Panc1 (cell line): ENCODE results near the gene SLC40A1. TPM values are rescaled to one million over a fixed set of nuclear protein-coding genes. Genes with fewer than 3 reads are reported as not detected.

Source experiments
- ATAC-seq: fragments of 200-7000 bp; cut with Tn5 transposase; 2 replicates; pipeline ENCODE4 v1.9.1; 2020; ENCODE audit warnings: mild to moderate bottlenecking, moderate library complexity
- BruUV-seq: library from RNA; stranded (reverse); fragments of 400-500 nt; replicated peaks from 2 replicates; lab custom pipeline; 2021; lab: Mats Ljungman, UMichigan
- CTCF ChIA-PET: fragments of 300-600 bp; sonication (Branson Sonifier 250); formaldehyde crosslinking; loops from one replicate; lab custom pipeline; 2022; ENCODE audit warnings: antibody characterized with exemption; lab: Charles Lee
- POLR2A ChIA-PET: fragments of 300-600 bp; sonication (Branson Sonifier 250); formaldehyde crosslinking; loops from one replicate; lab custom pipeline; 2022; ENCODE audit warnings: antibody characterized with exemption; lab: Charles Lee
- DNase-seq: peaks from one replicate; pipeline ENCODE4 v3.0.0-alpha.2; 2010; ENCODE audit warnings: low read depth, low spot score
- H3K27ac ChIP-seq: 2 replicates; pipeline ENCODE4 v1.5.1; 2011; ENCODE audit warnings: mild to moderate bottlenecking, low read length, inconsistent platforms
- H3K27me3 ChIP-seq: fragments of 200-500 bp; sonication (Bioruptor generic); 2 replicates; pipeline ENCODE4 v1.6.0; 2014; ENCODE audit warnings: low read length, inconsistent platforms; ENCODE audit not compliant: control insufficient read depth, insufficient read depth
- H3K36me3 ChIP-seq: fragments of 200-500 bp; sonication (Bioruptor generic); 2 replicates; pipeline ENCODE4 v1.5.1; 2014; ENCODE audit warnings: inconsistent platforms, mild to moderate bottlenecking, low read length, moderate library complexity; ENCODE audit not compliant: control insufficient read depth, insufficient read depth
- H3K4me1 ChIP-seq: 2 replicates; pipeline ENCODE4 v1.5.1; 2011; ENCODE audit warnings: inconsistent platforms, mild to moderate bottlenecking, low read length, moderate library complexity; ENCODE audit not compliant: control insufficient read depth, insufficient read depth
- H3K4me3 ChIP-seq, 2 experiments: 2 replicates each; pipeline ENCODE4 v1.5.1; 2011 to 2012; ENCODE audit warnings: low read depth in 2 of 2, low read length in 2 of 2, mild to moderate bottlenecking in 2 of 2, inconsistent platforms in 1 of 2, moderate library complexity in 1 of 2
- H3K9me3 ChIP-seq: fragments of 200-500 bp; sonication (Bioruptor generic); 2 replicates; pipeline ENCODE4 v1.5.1; 2014; ENCODE audit warnings: low read depth, mild to moderate bottlenecking, inconsistent platforms, low read length, moderate library complexity; ENCODE audit not compliant: control insufficient read depth, insufficient read depth
- POLR2AphosphoS5 ChIP-seq: IDR thresholded peaks from 2 replicates; pipeline ENCODE4 v1.6.1; 2012; ENCODE audit warnings: mild to moderate bottlenecking, low read depth, low read length, moderate library complexity
- SIN3A ChIP-seq: IDR thresholded peaks from 2 replicates; pipeline ENCODE4 v1.6.1; 2012; ENCODE audit warnings: low read depth, mild to moderate bottlenecking, low read length, moderate library complexity, borderline replicate concordance; ENCODE audit not compliant: insufficient read depth
- TCF7L2 ChIP-seq: IDR thresholded peaks from 2 replicates; pipeline ENCODE4 v1.6.1; 2011; ENCODE audit warnings: mild to moderate bottlenecking, low read depth, low read length, inconsistent platforms
- in situ Hi-C: cut with HindIII; loops from 2 replicates; pipeline ENCODE4 v1.10.0; 2016; ENCODE audit warnings: low sequenced_read_pairs, low pct_unique_long_range_greater_than_20kb
- intact Hi-C: fragments of 100-400 bp; cut with micrococcal nuclease; formaldehyde crosslinking; loops from one replicate; pipeline ENCODE4 v1.10.0; 2022; ENCODE audit not compliant: unreplicated experiment
- total RNA-seq: library from RNA; stranded (reverse); gene quantifications from one replicate; pipeline ENCODE4 v1.2.1, GENCODE V29; 2021; ENCODE audit not compliant: unreplicated experiment
- TF ChIP-seq, protein P1 (sequence below): fragments of 450-650 bp; IDR thresholded peaks from 2 replicates; pipeline ENCODE4 v1.5.1; 2017; ENCODE audit warnings: mild to moderate bottlenecking
- TF ChIP-seq, protein P2 (sequence below), 2 experiments: IDR thresholded peaks; 2 replicates each; pipeline ENCODE4 v1.6.1; 2011 to 2012; ENCODE audit warnings: low read depth in 2 of 2, control low read depth in 1 of 2, low read length in 1 of 2, mild to moderate bottlenecking in 1 of 2, moderate library complexity in 1 of 2; ENCODE audit not compliant: insufficient read depth in 1 of 2

SLC40A1 gene
- total RNA-seq, 1 experiment from 2014 or later: 0.74 TPM

DNA sequence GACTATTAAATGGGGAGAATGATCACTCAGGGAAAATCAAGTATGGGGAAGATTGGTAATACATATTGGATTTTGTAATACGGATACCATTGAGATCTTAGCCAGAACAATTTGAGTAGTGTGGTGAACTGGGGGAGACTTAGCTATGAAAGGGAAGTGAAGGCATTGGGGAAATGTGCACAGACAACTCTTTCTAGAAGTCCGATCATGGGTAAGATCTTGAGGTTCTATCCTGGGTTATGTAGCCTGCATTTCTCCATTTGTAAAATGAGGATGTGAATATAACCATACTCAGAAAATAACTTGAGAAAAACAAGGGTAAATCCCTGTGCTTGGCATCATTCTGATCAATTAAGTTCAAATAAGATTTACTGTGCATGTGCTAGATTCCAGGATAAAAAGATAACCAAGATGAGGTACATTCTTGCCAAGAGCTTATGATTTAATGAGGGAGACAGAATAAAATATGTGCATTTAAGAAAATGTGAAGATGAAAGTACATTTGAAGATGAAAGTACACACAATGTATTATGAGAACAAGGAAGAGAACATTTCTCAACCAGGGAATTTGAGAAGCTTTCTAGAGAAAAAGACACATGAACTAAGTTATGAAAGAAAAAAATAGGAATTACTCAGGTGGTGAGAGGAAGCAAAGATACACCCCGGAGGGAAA lies 49.5 kb downstream of the SLC40A1 start:
- ChIA-PET CTCF (no interaction called here), POLR2A (no interaction called here)
- ATAC-seq: no peak
- H3K9me3 ChIP-seq: no peaks in the 10 kb centered on the region
- no peaks in the 10 kb centered on the region for H3K27me3 ChIP-seq
- H3K4me3 ChIP-seq: no peak overlapping the region
- no peaks in the 10 kb centered on the region for H3K36me3 ChIP-seq
- no peak overlapping the region for H3K27ac ChIP-seq
- no peaks in the 10 kb centered on the region for H3K4me1 ChIP-seq
- no peak for TF ChIP-seq TCF7L2
- TF ChIP-seq, protein P1, sequence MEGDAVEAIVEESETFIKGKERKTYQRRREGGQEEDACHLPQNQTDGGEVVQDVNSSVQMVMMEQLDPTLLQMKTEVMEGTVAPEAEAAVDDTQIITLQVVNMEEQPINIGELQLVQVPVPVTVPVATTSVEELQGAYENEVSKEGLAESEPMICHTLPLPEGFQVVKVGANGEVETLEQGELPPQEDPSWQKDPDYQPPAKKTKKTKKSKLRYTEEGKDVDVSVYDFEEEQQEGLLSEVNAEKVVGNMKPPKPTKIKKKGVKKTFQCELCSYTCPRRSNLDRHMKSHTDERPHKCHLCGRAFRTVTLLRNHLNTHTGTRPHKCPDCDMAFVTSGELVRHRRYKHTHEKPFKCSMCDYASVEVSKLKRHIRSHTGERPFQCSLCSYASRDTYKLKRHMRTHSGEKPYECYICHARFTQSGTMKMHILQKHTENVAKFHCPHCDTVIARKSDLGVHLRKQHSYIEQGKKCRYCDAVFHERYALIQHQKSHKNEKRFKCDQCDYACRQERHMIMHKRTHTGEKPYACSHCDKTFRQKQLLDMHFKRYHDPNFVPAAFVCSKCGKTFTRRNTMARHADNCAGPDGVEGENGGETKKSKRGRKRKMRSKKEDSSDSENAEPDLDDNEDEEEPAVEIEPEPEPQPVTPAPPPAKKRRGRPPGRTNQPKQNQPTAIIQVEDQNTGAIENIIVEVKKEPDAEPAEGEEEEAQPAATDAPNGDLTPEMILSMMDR: no peak
- TF ChIP-seq POLR2AphosphoS5: no peak
- TF ChIP-seq SIN3A: no peak
- TF ChIP-seq, protein P2, sequence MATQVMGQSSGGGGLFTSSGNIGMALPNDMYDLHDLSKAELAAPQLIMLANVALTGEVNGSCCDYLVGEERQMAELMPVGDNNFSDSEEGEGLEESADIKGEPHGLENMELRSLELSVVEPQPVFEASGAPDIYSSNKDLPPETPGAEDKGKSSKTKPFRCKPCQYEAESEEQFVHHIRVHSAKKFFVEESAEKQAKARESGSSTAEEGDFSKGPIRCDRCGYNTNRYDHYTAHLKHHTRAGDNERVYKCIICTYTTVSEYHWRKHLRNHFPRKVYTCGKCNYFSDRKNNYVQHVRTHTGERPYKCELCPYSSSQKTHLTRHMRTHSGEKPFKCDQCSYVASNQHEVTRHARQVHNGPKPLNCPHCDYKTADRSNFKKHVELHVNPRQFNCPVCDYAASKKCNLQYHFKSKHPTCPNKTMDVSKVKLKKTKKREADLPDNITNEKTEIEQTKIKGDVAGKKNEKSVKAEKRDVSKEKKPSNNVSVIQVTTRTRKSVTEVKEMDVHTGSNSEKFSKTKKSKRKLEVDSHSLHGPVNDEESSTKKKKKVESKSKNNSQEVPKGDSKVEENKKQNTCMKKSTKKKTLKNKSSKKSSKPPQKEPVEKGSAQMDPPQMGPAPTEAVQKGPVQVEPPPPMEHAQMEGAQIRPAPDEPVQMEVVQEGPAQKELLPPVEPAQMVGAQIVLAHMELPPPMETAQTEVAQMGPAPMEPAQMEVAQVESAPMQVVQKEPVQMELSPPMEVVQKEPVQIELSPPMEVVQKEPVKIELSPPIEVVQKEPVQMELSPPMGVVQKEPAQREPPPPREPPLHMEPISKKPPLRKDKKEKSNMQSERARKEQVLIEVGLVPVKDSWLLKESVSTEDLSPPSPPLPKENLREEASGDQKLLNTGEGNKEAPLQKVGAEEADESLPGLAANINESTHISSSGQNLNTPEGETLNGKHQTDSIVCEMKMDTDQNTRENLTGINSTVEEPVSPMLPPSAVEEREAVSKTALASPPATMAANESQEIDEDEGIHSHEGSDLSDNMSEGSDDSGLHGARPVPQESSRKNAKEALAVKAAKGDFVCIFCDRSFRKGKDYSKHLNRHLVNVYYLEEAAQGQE (IDR thresholded peaks at IDR 0.05; ENCODE audit: insufficient read depth in 1 of 2, low read depth in 2 of 2, low read length in 1 of 2): no peak
- in situ Hi-C loops: no loop called here
- no TSS peak for BruUV-seq
- DNase-seq: no peak
- intact Hi-C loops: no loop called here

GRCh38 chr2:189528617-189529016 lies 52.0 kb downstream of the SLC40A1 start:
- Histone ChIP-seq H3K4me3 (no peak overlapping the region), H3K27ac (no peak overlapping the region), H3K9me3 (no peaks in the 10 kb centered on the region), H3K27me3 (no peaks in the 10 kb centered on the region), H3K36me3 (no peaks in the 10 kb centered on the region), H3K4me1 (no peaks in the 10 kb centered on the region)
- POLR2A ChIA-PET: no interaction called here
- DNase-seq (no peak), ATAC-seq (no peak)
- TF ChIP-seq TCF7L2 (no peak), SIN3A (no peak), POLR2AphosphoS5 (no peak)
- TF ChIP-seq, protein P2 (IDR thresholded peaks at IDR 0.05; ENCODE audit: insufficient read depth in 1 of 2, low read depth in 2 of 2, low read length in 1 of 2): no peak
- TF ChIP-seq, protein P1: no peak
- in situ Hi-C loops (no loop called here), intact Hi-C loops (no loop called here)
- BruUV-seq: no TSS peak
- CTCF ChIA-PET: no interaction called here
